NCI-H187 (cell line): ENCODE results near the gene MTAP.
A peak's percentile ranks its signal among the peaks of the same experiment; 100 is the strongest.

Experiments used
- DNase-seq, 2 experiments: peaks; one replicate each; lab custom pipeline; 2025; lab: John Stamatoyannopoulos, UW

MTAP gene

DNA sequence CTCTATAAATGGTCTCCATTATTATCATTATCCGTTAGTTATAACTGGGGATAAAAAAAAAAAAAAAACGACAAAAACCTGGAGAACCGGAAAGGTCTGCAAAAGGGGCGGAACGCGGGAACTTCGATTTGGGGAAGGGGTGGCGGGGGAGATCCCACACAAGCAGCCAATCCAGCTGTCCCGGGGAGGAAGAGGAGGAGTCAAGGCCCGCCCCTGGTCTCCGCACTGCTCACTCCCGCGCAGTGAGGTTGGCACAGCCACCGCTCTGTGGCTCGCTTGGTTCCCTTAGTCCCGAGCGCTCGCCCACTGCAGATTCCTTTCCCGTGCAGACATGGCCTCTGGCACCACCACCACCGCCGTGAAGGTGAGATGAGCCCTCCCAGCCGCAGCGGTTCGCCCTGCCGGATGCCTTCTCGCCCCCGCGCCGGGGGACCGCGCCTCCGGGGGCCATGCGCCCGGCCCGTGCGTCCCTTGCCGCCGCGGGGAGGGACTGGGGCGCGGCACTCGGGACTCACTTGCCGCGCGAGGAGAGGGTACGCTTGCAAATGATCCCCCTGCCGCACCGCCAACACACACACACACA lies at the start of gene MTAP:
Gene MTAP (plus strand): TSS at position 219 of the 583 bp plus-strand sequence. CDS start 113 bp downstream, at position 332.
- DNase-seq: peak; percentile 53 to 76

DNA sequence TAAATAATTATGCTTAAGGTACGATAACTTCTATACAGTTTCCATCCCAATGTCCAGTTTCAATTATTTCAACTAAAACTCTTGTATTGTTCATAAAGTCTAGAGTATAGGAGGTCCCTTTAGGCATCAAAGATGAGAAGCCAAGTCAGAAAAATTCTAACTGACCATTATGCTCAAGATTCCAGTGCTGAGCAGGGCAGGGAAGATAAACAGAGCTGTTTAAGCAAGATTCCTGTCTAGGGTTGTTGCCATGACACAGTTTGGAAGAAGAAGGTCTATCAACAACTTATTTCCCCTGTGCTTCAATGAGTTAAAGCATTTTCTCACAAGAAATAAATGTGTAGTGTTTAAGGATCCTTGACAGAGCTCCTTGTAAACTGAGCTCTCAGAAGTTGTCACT lies 48.9 kb upstream of the MTAP start:
- no peak for DNase-seq

DNA sequence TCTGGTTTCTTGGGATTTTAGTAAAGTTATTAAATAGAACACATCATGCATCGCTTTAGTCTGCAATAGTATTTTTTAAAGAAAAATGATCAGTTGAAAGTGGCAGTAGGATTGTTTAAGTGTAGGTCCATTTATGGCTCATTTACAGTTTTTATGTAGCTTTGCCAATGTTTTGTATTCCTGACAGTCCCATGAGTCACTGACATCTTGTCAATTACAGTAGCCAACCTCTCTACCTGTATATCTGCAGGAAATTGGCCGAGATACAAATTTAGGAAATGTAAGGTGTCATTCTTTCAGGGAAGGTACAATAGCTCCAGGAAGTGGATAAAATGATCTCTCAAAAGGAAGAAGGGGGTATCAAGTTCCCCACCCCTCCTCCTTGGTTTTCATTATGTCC lies 47.7 kb upstream of the MTAP start:
- no peak for DNase-seq

DNA sequence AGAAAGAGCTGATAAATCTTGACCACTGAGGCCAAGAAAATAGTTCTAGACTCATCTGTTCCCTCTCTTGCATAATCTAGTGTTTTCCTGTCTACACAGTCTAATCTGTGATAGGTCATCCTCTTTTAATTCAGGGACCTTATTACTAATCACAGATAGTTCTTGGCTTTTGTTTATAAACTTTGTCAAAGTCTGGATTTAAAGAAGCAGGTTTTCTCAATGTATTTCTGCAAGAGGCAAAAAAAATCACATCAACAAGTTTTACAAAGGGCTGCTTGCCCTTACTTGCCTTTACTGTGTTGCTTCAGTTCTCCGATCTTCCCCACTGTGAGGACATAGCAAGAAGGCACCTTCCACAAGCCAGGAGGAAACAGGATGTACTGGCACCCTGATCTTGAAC lies 43.9 kb upstream of the MTAP start:
- DNase-seq: no peak

DNA sequence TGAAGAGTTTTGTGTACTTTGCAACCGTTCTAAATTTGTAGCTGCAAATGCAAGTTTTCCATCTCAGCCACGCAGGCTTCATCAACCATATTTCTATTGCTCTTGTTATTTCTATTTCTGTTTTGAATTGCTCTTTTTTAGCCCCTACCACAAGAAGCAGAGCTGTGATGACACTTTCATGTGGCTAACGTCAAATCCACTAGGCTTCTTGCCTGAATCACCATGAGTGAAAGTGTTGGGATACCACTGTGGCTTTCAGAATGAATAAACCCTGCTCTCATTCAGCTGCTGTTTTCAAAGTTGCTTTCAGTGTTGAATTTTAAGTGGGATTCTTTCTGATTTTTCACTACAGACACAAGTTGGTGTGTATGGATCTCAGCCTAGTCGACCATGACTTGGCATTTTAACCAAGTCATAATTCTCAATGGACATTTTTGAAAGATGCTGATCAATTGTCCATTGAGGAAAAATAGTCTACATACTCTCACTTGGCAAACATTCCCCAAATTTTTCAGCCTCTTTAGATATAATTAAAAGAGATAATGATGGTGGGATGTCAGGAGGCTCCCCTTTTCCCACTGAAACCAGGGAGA lies 41.0 kb upstream of the MTAP start:
- DNase-seq: no peak

DNA sequence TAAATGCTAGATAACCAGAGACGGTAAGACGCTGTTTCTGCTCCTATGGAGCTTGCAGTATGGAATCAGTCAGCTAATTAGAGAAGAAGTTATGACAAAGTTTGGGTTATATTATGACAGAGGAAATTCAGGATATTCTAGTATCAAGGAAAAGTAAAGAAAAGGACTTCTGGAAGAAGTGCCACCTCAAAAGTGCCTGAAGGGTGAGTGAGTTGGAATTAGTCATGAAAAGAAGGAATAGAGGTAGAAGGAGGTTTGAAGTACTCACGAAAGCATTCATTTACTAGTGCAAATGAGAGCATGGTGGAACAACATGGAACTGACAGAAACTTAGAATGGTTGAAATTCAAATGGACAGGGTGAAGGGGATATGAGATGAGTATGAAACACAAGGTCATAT lies 40.4 kb upstream of the MTAP start:
- DNase-seq: no peak

DNA sequence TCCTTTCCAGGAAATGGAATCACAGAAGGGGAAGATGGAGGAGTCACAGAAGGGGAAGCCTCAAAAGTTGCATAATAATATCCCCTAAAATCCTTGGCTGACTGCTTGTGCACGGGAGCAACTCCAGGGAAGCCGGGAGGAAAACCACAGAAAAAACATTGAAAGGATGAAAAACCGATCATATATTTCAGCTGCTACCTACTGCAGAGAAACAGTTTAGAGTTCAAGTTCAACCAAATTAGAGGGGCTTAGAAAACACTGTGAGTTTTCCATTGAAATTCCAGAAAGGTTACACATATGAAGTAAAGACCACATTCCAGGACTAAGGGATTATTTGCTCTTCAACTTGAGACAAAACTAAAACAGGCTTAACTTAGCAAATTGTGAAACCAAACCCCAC lies 37.6 kb upstream of the MTAP start:
- DNase-seq: no peak

DNA sequence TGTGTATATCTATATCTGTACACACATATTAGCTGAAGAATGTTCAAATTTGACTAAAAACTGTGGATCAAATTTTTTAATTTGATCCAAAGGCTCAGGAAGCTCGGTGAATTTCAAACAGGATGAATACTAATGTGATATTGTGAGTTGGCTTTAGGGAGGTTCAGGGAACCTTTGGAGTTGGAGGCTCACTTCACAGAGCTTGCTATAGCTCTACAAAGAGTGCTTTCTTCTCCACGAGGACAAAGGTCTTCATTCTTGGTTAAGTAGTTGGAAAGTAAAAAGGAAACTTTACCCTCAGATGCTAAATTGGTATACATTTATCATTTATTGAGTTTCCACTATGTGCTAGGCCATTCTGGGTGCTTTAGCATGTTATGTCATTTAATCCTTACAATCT lies 36.3 kb upstream of the MTAP start:
- DNase-seq: no peak

DNA sequence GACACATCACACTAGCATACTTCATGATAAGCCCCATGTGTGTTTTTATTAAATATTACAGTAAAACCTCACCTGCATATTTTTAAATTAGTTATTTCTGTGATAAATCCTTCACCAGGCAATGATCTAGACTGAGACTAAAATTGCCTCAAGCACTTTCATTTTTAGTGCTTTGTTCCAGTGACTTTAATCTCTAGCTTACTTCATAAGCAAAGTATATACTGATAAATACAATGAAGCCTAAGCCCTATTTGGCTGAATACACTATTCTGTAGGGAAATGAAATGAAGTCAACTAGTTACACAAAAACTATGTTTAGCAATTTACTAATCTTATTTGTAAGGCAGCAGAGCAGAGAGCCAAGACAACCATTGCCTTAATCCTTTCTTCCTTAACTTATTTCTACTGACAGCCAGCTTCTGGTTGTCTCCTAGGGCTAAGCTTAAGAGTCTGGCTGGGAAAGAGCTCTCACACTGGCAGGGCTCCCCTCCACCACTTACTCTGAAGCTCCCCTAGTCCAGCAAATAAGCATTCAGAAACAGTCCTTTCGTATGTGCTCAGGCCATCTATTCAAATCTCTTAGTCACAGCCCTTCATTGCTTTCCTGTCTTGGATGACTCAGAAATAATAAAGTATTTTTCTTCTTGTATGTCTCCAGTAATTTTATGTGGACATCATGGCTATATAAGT lies 31.4 kb upstream of the MTAP start:
- DNase-seq: no peak

DNA sequence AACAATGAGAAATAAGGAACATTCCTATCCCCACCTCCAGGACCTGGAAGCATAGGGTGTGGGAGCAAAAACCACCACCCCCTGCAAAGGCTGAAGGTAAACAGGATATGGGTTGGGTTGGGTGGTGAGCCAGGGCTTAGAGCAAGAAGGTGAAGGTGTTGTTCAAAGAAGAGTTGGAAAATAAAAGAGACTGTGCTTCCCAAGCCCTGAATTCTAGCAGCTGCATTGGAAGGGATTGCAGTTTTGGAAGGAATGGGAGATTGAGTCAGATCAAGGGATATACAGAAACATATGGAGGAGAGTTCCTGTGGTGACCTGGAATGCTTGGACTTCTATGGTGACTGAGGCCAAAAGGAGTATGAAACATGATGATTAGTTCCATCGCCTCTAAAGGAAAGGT lies 24.7 kb upstream of the MTAP start:
- DNase-seq: no peak

DNA sequence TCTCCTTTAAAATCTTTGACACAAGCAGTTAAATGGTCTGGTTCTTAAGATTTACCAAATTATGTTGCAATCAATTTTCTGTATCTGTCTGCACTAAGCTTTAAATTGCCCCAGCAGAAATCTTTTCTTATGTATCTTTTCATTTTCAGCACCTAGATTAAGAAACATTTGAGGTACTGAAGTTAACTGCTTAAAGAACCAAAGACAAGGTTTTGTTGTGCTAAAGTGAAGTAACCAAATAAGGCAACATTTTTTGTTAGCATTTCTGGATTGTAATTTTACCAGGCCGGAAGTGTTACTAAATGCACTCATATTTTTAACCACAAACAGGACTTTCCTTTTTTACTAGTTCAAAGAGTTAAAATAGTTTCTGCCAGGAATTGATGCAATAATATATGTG lies 24.1 kb upstream of the MTAP start:
- no peak for DNase-seq

DNA sequence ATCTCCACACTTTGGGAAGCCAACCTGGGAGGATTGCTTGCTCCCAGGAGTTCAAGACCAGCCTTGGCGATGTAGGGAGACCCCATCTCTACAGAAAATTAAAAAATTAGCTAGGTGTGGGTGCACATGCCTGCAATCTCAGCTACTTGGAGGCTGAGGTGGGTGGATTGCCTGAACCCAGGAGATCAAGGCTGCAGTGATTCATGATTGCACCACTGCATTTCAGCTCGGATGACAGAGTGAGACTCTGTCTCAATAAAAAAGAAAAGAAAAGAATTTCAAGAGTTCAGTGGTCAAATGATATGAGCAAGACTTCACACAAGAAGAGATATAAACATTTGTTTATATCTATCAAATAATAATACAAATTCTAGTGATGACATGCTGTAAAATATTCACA lies 23.0 kb upstream of the MTAP start:
- no peak for DNase-seq

DNA sequence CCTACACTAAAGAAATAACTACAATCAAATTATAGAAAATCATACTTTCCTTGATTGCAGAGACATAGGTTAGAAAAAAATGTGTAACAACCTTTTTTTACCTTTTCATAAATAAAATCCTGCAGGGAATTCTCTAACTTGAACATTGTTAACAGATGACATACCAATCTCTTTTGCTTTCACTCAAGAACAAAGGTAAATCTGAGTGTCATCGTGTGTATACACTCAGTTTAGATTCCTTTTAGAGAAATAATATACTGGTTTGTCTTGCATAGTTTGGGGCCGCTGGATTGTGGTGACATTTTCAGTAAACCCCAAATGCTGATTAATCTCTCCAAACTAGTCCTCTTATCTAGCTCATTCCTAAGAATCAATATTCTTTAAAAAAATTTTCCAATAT lies 20.8 kb upstream of the MTAP start:
- DNase-seq: no peak

DNA sequence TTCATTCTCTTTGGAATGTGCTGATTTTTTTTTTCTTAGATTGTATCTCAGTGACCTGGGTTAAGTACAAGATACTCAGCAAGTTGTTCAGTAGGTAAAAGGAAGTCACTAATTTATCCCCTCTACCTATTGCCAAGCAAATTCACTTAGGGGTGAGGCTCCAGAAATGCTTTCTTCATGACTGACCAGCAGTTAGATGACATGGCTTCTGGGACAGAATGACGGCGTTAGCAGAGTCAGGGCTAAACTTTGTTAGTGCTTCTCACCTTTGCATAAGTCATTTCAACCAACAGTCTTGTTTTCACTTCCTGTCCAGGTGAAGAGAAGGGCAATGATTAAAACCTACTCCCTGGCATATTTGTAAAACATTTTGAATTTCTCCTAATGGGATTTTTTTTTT lies 20.2 kb upstream of the MTAP start:
- DNase-seq: no peak

DNA sequence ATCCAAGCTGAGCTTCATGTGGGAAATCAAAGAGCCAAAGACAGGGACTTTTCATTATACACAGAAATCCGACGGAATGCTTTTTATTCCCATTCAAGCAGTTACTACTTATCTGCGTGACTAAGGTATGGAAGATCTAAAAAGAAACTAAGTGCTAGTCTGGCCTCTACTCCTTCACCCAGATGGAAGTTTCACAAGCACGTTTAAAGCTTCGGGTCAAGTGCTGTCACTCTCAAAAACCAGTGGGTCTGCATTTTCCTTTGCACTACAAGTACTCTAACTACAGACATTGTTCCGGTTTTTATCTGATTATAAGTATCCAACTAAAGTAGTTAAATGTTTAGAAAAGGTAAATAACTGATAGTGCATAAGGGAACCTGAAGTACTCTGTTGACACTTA lies 13.7 kb upstream of the MTAP start:
- DNase-seq: no peak

DNA sequence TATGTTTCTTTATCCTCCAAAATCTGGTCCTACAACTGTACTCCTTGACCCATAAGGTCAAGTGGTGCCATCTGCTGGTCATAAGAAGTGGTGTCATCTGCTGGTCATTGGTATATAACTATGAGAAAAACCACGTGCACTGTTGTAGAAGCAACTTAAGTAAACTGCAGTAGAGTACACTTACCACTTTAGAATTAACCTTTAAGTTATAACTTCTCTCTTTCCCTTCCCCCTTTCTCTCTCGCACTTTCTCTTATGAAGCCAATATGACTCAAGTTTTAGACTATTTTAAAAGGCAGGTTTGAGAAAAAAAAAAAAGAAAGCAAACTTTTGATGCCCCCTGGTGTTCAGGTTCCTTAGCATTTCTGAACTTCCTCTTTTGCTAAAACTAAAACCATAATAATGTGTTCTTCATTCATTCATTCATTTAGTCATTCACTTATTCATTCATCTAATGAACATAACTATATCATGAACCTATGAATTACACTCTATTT lies 12.8 kb upstream of the MTAP start:
- peak; percentile 7 to 20 for DNase-seq

DNA sequence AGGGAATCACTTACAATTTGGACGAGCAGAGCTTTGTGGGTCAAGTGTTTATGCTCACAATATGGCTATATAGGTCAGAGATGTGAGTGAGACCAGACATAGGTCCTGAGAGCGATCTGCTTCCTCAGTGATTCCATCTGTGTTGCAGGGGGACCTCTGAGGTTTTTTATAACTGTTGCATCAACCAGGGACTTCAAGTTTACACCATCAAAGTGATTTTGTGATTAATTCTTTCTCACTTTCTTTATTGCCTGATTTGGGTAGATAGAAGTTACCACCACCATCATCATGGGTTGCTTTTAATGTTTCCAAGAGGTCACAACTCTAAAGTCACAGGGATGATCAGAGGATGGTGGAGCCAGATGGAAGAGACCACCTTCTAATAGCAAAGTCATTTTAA lies 7.0 kb upstream of the MTAP start:
- DNase-seq: no peak

DNA sequence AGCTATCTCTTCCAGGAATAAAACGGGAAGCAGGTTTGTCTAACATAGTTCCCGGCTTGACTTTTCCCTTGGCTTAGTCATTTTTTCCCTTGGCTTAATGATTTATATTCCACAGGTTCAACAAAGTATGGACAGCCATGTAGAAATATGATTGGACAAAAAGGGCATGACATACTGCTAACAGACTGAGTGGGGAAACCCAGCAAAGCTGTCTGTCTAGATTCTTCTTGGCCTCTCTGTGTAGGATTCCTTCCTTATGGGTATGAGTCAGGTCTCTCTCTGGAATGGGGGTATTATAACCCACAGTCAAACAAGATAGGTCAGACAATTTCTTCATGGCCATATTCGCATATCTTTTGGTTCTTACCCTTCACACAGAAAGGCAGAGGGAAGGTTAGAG lies 5.7 kb upstream of the MTAP start:
- DNase-seq: no peak

DNA sequence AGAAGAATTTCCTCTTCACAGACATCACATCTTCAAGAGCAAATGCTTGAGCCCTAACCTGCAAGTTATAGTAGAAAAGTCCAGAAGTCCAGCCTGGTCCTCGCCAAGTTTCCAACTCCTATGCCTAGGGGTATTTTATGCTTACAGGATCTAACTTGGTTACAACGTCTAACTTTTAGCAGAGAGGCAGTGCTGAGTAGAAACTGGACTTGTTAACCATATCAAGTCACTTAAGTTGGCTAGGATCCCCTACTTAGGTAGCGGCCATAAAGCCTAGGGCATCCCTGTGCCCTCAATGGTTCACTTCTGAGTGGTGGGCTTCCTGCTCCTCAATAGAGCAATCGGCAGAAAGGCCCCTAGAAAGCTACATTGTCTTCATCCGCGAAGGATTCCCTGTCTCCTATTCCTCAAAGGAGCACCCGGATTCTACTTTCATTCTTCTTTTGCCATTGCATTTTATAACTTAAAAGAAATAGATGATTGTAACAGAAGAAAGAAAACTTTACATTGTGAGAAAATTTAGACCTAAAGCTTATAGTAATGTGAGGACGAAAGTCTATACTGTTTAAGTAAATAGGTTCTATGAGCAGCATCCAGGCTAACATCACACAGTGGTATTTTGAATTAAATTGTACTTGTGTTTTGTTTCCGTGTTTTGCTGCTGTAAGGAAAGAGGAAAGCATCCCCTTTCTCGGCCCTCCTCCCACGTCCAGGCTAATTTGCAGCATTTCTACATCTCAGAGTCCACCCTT lies 1.3 kb upstream of the MTAP start:
- no peak for DNase-seq

DNA sequence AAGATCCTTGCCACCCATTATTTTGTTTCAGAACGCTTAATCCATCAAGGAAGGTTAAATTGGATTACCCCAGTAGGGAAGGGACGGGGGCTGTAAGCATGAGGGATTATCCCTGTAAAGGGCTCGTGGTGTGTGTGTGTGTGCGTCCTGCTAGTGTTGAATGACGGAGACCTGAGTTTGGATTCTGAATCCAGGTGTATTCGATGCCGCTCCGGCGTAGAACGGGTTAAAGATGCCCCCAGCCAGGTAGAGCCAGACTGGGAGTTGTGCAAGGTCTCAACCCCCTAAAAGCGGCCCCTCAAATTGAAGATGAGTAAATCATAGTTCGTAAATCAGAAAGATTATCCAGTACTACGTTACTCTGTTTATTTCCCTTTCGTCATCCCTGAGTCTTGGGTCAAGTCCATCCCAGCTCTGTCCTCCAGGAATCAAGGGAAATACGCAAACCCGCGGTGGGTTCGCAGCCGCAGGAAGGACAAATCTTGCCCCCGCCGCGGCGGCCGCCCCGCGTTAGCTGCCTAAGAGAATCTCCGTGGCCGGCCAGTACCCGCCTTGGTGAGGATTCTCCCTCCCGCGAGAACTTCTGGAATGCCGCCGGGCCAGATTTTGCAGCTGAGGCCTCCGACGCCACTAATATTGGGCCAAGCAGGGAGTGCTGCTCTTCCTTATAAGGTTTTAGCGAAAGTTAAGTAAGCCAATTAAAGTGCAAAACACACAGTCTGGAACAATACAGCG lies 586 bp upstream of the MTAP start:
- peak in 1 of 2 experiments; percentile 21 for DNase-seq

DNA sequence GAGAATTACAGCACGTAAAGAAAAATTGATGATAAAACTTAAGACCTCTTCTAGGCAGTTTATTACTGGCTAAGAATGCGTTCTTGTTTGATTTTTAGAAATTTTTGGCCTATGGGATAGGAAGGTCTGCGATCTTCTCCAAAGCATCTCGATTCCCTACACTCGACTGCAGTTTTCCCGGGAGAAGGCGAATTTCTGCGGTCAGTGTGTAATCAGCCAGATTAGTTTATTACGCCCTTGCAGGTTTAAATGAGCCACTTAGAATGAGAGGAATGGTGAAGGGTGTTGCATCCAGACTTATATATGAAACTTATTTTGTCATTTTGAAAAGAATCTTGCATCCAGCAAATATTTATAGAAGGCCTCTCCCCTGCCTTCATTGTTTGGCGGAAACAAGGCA lies 1.2 kb downstream of the MTAP start:
- no peak for DNase-seq

DNA sequence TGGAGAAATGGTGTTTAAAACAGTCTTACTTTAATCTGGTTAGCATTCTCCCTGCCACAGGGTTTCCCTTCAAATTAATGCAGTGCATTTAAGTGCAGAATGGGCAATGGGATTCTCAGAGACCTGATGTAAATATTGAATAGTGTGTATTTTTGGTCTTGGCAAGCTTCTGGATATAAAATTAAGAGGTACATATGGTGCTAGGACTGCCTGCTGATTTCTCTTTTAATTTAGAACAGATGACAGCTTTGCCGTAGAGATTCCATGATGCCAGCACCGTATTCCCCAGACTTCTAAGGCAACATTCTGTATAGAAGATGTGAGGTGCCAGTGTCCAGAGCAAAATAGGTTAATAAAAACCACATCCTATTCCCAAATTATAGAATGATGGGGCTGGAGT lies 1.9 kb downstream of the MTAP start:
- DNase-seq: no peak
